HG02678 (cell line): ENCODE results near the gene ALK.

Experiments
- ATAC-seq: cut with Tn5 transposase; IDR thresholded peaks from one replicate; pipeline ENCODE4 v1.9.1; 2021; ENCODE audit warnings: mild to moderate bottlenecking, moderate library complexity; ENCODE audit not compliant: unreplicated experiment

The ALK gene

GRCh38 chr2:29583548-29584156 lies 337.7 kb downstream of the ALK start:
- ATAC-seq = no peak

GRCh38 chr2:29583104-29583503 lies 338.3 kb downstream of the ALK start:
- ATAC-seq = peak; percentile 78

- ATAC-seq = peak; percentile 46
Measured at GRCh38 chr2:29582062-29582461, 339.3 kb downstream of the ALK start.

- no peak for ATAC-seq
Measured at GRCh38 chr2:29580223-29580622, 341.2 kb downstream of the ALK start.

- ATAC-seq = no peak
Measured at GRCh38 chr2:29579495-29580169, 341.8 kb downstream of the ALK start.

GRCh38 chr2:29578084-29578598 lies 343.2 kb downstream of the ALK start:
- ATAC-seq = no peak

GRCh38 chr2:29576231-29576630 lies 345.2 kb downstream of the ALK start:
- ATAC-seq = no peak

- ATAC-seq = no peak
Measured at GRCh38 chr2:29575370-29575890, 346.0 kb downstream of the ALK start.

GRCh38 chr2:29573612-29574011 lies 347.8 kb downstream of the ALK start:
- no peak for ATAC-seq

- ATAC-seq = no peak
Measured at GRCh38 chr2:29573147-29573546, 348.2 kb downstream of the ALK start.

GRCh38 chr2:29570539-29570938 lies 350.8 kb downstream of the ALK start:
- no peak for ATAC-seq

GRCh38 chr2:29567906-29568520 lies 353.4 kb downstream of the ALK start:
- no peak for ATAC-seq

- no peak for ATAC-seq
Measured at GRCh38 chr2:29563697-29564096, 357.7 kb downstream of the ALK start.

GRCh38 chr2:29562896-29563295 lies 358.5 kb downstream of the ALK start:
- ATAC-seq = no peak

GRCh38 chr2:29562319-29562718 lies 359.1 kb downstream of the ALK start:
- ATAC-seq = no peak

- no peak for ATAC-seq
Measured at GRCh38 chr2:29561628-29562027, 359.8 kb downstream of the ALK start.

- ATAC-seq = no peak
Measured at GRCh38 chr2:29561181-29561580, 360.2 kb downstream of the ALK start.

- ATAC-seq = no peak
Measured at GRCh38 chr2:29560566-29560965, 360.8 kb downstream of the ALK start.

GRCh38 chr2:29560030-29560429 lies 361.4 kb downstream of the ALK start:
- no peak for ATAC-seq

- no peak for ATAC-seq
Measured at GRCh38 chr2:29559578-29559977, 361.8 kb downstream of the ALK start.

GRCh38 chr2:29558097-29558496 lies 363.3 kb downstream of the ALK start:
- no peak for ATAC-seq

- ATAC-seq = no peak
Measured at GRCh38 chr2:29557268-29557667, 364.1 kb downstream of the ALK start.
